HepG2 (cell line): ENCODE data around the gene GALNT10. TPM values are rescaled to one million over a fixed set of nuclear protein-coding genes. Genes with fewer than 3 reads are reported as not detected.
A peak's percentile ranks its signal among the peaks of the same experiment; 100 is the strongest.

Source experiments
- DDIT3 ChIP-seq: sonication (generic); formaldehyde crosslinking; IDR thresholded peaks from 2 replicates; pipeline ENCODE4 v1.4.0; 2020; ENCODE audit warnings: mild to moderate bottlenecking, missing genetic modification reagents
- ESRRA ChIP-seq: sonication (generic); formaldehyde crosslinking; IDR thresholded peaks from 2 replicates; pipeline ENCODE4 v1.5.1; 2020; ENCODE audit warnings: mild to moderate bottlenecking, low read depth, missing genetic modification reagents
- FOXP4 ChIP-seq: sonication (generic); formaldehyde crosslinking; IDR thresholded peaks from 2 replicates; pipeline ENCODE4 v1.4.0; 2020; ENCODE audit warnings: missing genetic modification reagents
- GATA4 ChIP-seq: sonication (generic); IDR thresholded peaks from 2 replicates; pipeline ENCODE4 v1.6.1; 2016; ENCODE audit warnings: antibody characterized with exemption, low read depth, borderline replicate concordance
- HDAC6 ChIP-seq: fragments of 200-600 bp; sonication (generic); IDR thresholded peaks from 2 replicates; pipeline ENCODE4 v1.7.0; 2017; ENCODE audit warnings: mild to moderate bottlenecking, antibody characterized with exemption, low read length, low read depth
- NR2C2 ChIP-seq: sonication (generic); formaldehyde crosslinking; IDR thresholded peaks from 2 replicates; pipeline ENCODE4 v1.4.0; 2020; ENCODE audit warnings: missing genetic modification reagents, mild to moderate bottlenecking, moderate library complexity, borderline replicate concordance
- RXRB ChIP-seq: IDR thresholded peaks from 2 replicates; pipeline ENCODE4 v1.6.1; 2016; ENCODE audit warnings: borderline replicate concordance, missing genetic modification reagents, missing compliant biosample characterization
- SOX5 ChIP-seq: IDR thresholded peaks from 2 replicates; pipeline ENCODE4 v1.6.1; 2016; ENCODE audit warnings: borderline replicate concordance
- ZFP82 ChIP-seq: sonication (generic); formaldehyde crosslinking; IDR thresholded peaks from 2 replicates; pipeline ENCODE4 v1.5.1; 2020; ENCODE audit warnings: mild to moderate bottlenecking, missing genetic modification reagents, borderline replicate concordance
- ZFP91 ChIP-seq: sonication (generic); formaldehyde crosslinking; IDR thresholded peaks from 2 replicates; pipeline ENCODE4 v1.9.0; 2022; ENCODE audit warnings: missing genetic modification reagents, mild to moderate bottlenecking, borderline replicate concordance
- ZNF225 ChIP-seq: sonication (generic); formaldehyde crosslinking; IDR thresholded peaks from 2 replicates; pipeline ENCODE4 v1.4.0; 2020; ENCODE audit warnings: mild to moderate bottlenecking, missing genetic modification reagents
- ZNF570 ChIP-seq: sonication (generic); formaldehyde crosslinking; IDR thresholded peaks from 2 replicates; pipeline ENCODE4 v1.4.0; 2020; ENCODE audit warnings: mild to moderate bottlenecking, missing genetic modification reagents, borderline replicate concordance
- ZNF703 ChIP-seq: sonication (generic); formaldehyde crosslinking; IDR thresholded peaks from 2 replicates; pipeline ENCODE4 v1.5.1; 2020; ENCODE audit warnings: missing genetic modification reagents, mild to moderate bottlenecking, moderate library complexity, borderline replicate concordance
- polyA plus RNA-seq, 8 experiments: library from polyadenylated mRNA; depleted of rRNA in 3 of 8; stranded (reverse) in 7 of 8; unstranded in 1 of 8; fragments of >200 nt; fragmentation: Illumina TruSeq in 4 of 8; extraction: Trizol in 4 of 8; gene quantifications; 2 replicates each; pipeline versions ENCODE4 v1.2.1 to v1.2.3, GENCODE V29; 2011 to 2016; ENCODE audit warnings: low read depth in 4 of 8, missing spikeins in 1 of 8, mixed read lengths in 1 of 8; ENCODE audit not compliant: insufficient read depth in 1 of 8
- total RNA-seq, 5 experiments: library from RNA; depleted of rRNA; stranded (reverse); fragments of >200 nt; fragmentation: Illumina TruSeq; extraction: Trizol; gene quantifications; 2 replicates each; pipeline ENCODE4 v1.2.3, GENCODE V29; 2016; ENCODE audit warnings: low read depth in 1 of 5
- TF ChIP-seq, protein P1 (sequence below): sonication (generic); formaldehyde crosslinking; IDR thresholded peaks from 2 replicates; pipeline ENCODE4 v1.4.0; 2020; ENCODE audit warnings: mild to moderate bottlenecking, missing genetic modification reagents, borderline replicate concordance
- TF ChIP-seq, protein P2 (sequence below): sonication (generic); formaldehyde crosslinking; IDR thresholded peaks from 2 replicates; pipeline ENCODE4 v1.5.0; 2020; ENCODE audit warnings: missing genetic modification reagents

Gene GALNT10
- total and polyA plus RNA-seq, 2 of the 13 experiments (the other 11 are each of a cell fraction or from before 2014, with no cell fraction given): 8.1 to 11.2 TPM

DNA sequence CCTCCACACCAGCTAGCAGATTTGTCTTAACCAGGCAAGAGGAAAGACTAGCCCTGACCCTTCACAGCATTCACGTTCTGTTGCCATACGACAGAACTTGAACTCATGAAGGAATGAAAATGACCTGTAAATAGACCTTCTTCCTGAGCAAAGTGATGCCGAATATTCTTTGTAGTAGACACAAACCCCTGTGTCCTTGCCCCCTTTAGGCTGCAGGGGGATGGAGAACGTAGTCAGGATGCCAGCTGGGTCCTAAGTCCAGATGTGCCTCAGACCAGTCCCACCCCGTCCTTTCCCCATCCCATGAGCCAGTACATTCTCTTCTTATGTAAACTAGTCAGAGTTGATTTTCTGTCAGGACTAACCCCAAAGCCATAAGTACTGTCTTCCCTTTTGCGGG lies 151.1 kb downstream of the GALNT10 start (continued):
- TF ChIP-seq, protein P1, sequence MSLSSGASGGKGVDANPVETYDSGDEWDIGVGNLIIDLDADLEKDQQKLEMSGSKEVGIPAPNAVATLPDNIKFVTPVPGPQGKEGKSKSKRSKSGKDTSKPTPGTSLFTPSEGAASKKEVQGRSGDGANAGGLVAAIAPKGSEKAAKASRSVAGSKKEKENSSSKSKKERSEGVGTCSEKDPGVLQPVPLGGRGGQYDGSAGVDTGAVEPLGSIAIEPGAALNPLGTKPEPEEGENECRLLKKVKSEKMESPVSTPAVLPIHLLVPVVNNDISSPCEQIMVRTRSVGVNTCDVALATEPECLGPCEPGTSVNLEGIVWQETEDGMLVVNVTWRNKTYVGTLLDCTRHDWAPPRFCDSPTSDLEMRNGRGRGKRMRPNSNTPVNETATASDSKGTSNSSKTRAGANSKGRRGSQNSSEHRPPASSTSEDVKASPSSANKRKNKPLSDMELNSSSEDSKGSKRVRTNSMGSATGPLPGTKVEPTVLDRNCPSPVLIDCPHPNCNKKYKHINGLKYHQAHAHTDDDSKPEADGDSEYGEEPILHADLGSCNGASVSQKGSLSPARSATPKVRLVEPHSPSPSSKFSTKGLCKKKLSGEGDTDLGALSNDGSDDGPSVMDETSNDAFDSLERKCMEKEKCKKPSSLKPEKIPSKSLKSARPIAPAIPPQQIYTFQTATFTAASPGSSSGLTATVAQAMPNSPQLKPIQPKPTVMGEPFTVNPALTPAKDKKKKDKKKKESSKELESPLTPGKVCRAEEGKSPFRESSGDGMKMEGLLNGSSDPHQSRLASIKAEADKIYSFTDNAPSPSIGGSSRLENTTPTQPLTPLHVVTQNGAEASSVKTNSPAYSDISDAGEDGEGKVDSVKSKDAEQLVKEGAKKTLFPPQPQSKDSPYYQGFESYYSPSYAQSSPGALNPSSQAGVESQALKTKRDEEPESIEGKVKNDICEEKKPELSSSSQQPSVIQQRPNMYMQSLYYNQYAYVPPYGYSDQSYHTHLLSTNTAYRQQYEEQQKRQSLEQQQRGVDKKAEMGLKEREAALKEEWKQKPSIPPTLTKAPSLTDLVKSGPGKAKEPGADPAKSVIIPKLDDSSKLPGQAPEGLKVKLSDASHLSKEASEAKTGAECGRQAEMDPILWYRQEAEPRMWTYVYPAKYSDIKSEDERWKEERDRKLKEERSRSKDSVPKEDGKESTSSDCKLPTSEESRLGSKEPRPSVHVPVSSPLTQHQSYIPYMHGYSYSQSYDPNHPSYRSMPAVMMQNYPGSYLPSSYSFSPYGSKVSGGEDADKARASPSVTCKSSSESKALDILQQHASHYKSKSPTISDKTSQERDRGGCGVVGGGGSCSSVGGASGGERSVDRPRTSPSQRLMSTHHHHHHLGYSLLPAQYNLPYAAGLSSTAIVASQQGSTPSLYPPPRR (CRISPR knock-in tag): 0 out of 2 replicates have a peak, but pooled peaks have one; percentile 27
- no peak for TF ChIP-seq DDIT3 (CRISPR knock-in tag)
- TF ChIP-seq ZFP82: no peak
- TF ChIP-seq ZNF703 (CRISPR knock-in tag): no peak
- no peak for TF ChIP-seq NR2C2 (CRISPR knock-in tag)
- TF ChIP-seq, protein P2, sequence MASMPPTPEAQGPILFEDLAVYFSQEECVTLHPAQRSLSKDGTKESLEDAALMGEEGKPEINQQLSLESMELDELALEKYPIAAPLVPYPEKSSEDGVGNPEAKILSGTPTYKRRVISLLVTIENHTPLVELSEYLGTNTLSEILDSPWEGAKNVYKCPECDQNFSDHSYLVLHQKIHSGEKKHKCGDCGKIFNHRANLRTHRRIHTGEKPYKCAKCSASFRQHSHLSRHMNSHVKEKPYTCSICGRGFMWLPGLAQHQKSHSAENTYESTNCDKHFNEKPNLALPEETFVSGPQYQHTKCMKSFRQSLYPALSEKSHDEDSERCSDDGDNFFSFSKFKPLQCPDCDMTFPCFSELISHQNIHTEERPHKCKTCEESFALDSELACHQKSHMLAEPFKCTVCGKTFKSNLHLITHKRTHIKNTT: no peak
- TF ChIP-seq SOX5 (CRISPR knock-in tag): peak; percentile 64; the same call in 1 of the 2 replicates
- TF ChIP-seq RXRB: peak; percentile 80
- no peak for TF ChIP-seq ZNF570 (CRISPR knock-in tag)
- TF ChIP-seq GATA4: no peak
- no peak for TF ChIP-seq ZNF225
- TF ChIP-seq HDAC6: no peak
- TF ChIP-seq ZFP91 (CRISPR knock-in tag): no peak
- 0 out of 2 replicates have a peak, but pooled peaks have one; percentile 33 for TF ChIP-seq ESRRA (CRISPR knock-in tag)
- peak; percentile 53; the same call in 1 of the 2 replicates for TF ChIP-seq FOXP4 (CRISPR knock-in tag)
